ENCODE data around the gene HUWE1. TPM values are rescaled to one million over a fixed set of nuclear protein-coding genes. Genes with fewer than 3 reads are reported as not detected.

HUWE1 gene
- total and polyA plus RNA-seq, 7 donors: 34.4 to 253 (median 132) TPM

GRCh38 chrX:53583571-53583970, 102.9 kb downstream of the HUWE1 start:
- no peak overlapping the region for H3K27ac ChIP-seq
- WGBS, 3 donors: 87 to 93% (median 92%) methylated on average over 7 of the region's 7 CpGs

GRCh38 chrX:53580742-53581504, 105.6 kb downstream of the HUWE1 start:
- DNase-seq: no peak
- intact Hi-C loops (cut with DNase I): no loop called here
- no peak for ATAC-seq

More at GRCh38 chrX:53583571-53583970, 102.9 kb downstream of the HUWE1 start:
- Histone ChIP-seq H3K36me3 (ENCODE audit: insufficient read depth in 1 of 2, low read depth in 1 of 2) (peaks cover 5 to 87% of the 10 kb centered on the region in 2 donors), H3K9me3 (no peaks in the 10 kb centered on the region), H3K4me1 (no peaks in the 10 kb centered on the region), H3K27me3 (ENCODE audit: insufficient read depth in 3 of 3, low read length in 2 of 3) (no peaks in the 10 kb centered on the region), H3K4me3 (no peak overlapping the region)
- intact Hi-C loops (cut with DNase I): no loop called here
- ATAC-seq (no peak), DNase-seq (no peak)
- TF ChIP-seq CTCF (IDR thresholded peaks at IDR 0.05): no peak

GRCh38 chrX:53571494-53571893, 115.0 kb downstream of the HUWE1 start:
- H3K27ac ChIP-seq: no peak overlapping the region
- TF ChIP-seq CTCF (IDR thresholded peaks at IDR 0.05): no peak
- ATAC-seq: no peak
- H3K36me3 ChIP-seq (ENCODE audit: insufficient read depth in 1 of 2, low read depth in 1 of 2): peaks cover 4 to 100% of the 10 kb centered on the region in 2 donors
- H3K4me1 ChIP-seq: no peaks in the 10 kb centered on the region
- no peaks in the 10 kb centered on the region for H3K9me3 ChIP-seq
- no peaks in the 10 kb centered on the region for H3K27me3 ChIP-seq (ENCODE audit: insufficient read depth in 3 of 3, low read length in 2 of 3)
- intact Hi-C loops (cut with DNase I): loop anchor here in 1 of 2 donors (5.0 kb wide), 1 partner anchor 261 kb away; no protein-coding TSS in a partner anchor
- H3K4me3 ChIP-seq: no peak overlapping the region
- DNase-seq: no peak

More at GRCh38 chrX:53580742-53581504, 105.6 kb downstream of the HUWE1 start:
- Histone ChIP-seq H3K36me3 (ENCODE audit: insufficient read depth in 1 of 2, low read depth in 1 of 2) (peaks cover 5 to 72% of the 10 kb centered on the region in 2 donors), H3K9me3 (no peaks in the 10 kb centered on the region), H3K4me3 (no peak overlapping the region), H3K4me1 (no peaks in the 10 kb centered on the region), H3K27me3 (ENCODE audit: insufficient read depth in 3 of 3, low read length in 2 of 3) (no peaks in the 10 kb centered on the region), H3K27ac (no peak overlapping the region)
- 88 to 96% (median 94%) methylated on average over 12 of the region's 12 CpGs for WGBS, 3 donors
- TF ChIP-seq CTCF (IDR thresholded peaks at IDR 0.05): no peak

GRCh38 chrX:53563324-53563723, 123.2 kb downstream of the HUWE1 start:
- no peak for DNase-seq
- Histone ChIP-seq H3K36me3 (ENCODE audit: insufficient read depth in 1 of 2, low read depth in 1 of 2) (peaks cover 14 to 96% of the 10 kb centered on the region in 2 donors), H3K27ac (no peak overlapping the region), H3K4me1 (no peaks in the 10 kb centered on the region), H3K9me3 (no peaks in the 10 kb centered on the region), H3K4me3 (no peak overlapping the region), H3K27me3 (ENCODE audit: insufficient read depth in 3 of 3, low read length in 2 of 3) (peaks cover 0 to 3% (median 0%) of the 10 kb centered on the region in 3 donors)
- no peak for ATAC-seq
- intact Hi-C loops (cut with DNase I): no loop called here
- TF ChIP-seq CTCF (IDR thresholded peaks at IDR 0.05): no peak
- 84 to 90% (median 84%) methylated on average over 4 of the region's 4 CpGs for WGBS, 3 donors

All from psoas muscle (tissue), 8 donors.